ENCODE data around the gene RPRD1B.

RPRD1B gene

DNA sequence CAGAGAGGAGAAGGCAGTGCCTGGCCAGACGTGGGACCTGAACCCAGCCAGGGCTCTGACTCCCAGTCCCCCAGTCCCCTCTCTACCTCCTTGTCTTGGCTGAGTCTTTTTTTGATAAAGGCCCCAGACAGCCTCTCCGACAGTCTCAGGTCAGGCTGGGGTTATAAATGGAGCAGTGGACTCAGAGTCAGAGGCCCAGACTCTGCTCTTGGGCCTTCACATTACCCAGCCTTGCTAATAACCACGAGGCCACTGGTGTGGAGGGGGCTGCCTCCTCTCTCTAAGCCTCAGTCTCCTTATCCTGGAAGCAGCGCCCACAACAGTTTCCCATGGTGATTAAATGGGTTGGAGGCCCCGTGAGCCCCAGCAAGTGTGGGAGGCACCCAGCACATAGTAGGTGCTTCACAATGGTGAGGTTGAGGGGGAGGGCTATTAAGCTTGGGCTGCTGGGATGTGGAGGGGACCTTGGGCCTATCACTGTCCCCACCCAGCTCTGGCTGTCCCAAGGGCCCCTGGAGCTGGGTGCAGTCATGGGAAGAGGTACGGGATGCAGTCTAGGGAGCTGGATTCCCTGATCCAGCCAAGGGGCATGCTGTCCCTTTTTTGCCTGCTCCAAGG, 95.8 kb downstream of the RPRD1B start:
- no peak overlapping the region for H3K4me3 ChIP-seq (ENCODE audit: low read depth, low read length)
- DNase-seq (ENCODE audit: low read depth), result no peak
- no peak for TF ChIP-seq POLR2A (IDR thresholded peaks at IDR 0.05; ENCODE audit: extremely low read depth, insufficient read length)
- TF ChIP-seq, protein P1, sequence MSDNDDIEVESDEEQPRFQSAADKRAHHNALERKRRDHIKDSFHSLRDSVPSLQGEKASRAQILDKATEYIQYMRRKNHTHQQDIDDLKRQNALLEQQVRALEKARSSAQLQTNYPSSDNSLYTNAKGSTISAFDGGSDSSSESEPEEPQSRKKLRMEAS (IDR thresholded peaks at IDR 0.05; ENCODE audit: low read depth, low read length), result no peak
- TF ChIP-seq MYC (IDR thresholded peaks at IDR 0.05; ENCODE audit: low read depth, low read length), result no peak
- TF ChIP-seq, protein P2, sequence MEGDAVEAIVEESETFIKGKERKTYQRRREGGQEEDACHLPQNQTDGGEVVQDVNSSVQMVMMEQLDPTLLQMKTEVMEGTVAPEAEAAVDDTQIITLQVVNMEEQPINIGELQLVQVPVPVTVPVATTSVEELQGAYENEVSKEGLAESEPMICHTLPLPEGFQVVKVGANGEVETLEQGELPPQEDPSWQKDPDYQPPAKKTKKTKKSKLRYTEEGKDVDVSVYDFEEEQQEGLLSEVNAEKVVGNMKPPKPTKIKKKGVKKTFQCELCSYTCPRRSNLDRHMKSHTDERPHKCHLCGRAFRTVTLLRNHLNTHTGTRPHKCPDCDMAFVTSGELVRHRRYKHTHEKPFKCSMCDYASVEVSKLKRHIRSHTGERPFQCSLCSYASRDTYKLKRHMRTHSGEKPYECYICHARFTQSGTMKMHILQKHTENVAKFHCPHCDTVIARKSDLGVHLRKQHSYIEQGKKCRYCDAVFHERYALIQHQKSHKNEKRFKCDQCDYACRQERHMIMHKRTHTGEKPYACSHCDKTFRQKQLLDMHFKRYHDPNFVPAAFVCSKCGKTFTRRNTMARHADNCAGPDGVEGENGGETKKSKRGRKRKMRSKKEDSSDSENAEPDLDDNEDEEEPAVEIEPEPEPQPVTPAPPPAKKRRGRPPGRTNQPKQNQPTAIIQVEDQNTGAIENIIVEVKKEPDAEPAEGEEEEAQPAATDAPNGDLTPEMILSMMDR (IDR thresholded peaks at IDR 0.05; ENCODE audit: low read depth, low read length), result no peak

DNA sequence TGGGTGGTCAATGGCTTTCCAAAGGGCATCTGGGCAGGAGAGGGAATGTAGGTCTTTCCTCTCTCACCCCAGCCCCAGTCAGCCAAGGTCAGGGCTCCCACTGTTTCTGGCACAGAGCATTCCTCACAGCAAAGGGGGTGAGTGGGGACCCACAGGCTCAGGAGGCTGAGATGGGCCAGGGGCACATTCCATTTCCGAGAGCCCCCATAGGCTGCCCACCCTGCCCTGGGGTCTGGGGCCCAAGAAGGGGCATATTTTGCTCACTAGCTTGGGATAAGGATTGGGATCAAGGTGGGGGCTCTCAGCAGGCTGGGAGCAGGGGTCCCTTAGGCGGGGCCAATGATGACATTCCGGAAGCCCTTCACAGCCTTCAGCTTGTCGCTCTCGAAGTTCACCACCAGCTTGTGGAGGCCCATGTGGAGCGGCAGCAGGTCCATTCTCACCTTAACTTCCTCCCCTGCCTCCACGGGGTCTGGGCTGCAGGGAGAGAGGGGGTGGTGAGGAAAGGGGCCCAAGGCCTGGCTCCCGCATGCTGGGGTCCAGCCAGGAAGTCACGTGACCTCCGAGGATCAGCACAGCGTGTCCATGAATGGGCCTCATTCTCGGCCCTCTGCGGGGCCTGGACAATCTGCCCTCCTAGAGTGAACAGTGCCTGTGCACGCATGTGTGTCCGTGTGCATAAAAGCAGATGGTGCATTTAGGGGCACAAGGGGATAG, 96.5 kb downstream of the RPRD1B start:
- DNase-seq (ENCODE audit: low read depth), result no peak
- H3K4me3 ChIP-seq (ENCODE audit: low read depth, low read length), result no peak overlapping the region
- TF ChIP-seq, protein P2 (IDR thresholded peaks at IDR 0.05; ENCODE audit: low read depth, low read length), result no peak
- TF ChIP-seq MYC (IDR thresholded peaks at IDR 0.05; ENCODE audit: low read depth, low read length), result no peak
- TF ChIP-seq POLR2A (IDR thresholded peaks at IDR 0.05; ENCODE audit: extremely low read depth, insufficient read length), result no peak
- TF ChIP-seq, protein P1 (IDR thresholded peaks at IDR 0.05; ENCODE audit: low read depth, low read length), result no peak

DNA sequence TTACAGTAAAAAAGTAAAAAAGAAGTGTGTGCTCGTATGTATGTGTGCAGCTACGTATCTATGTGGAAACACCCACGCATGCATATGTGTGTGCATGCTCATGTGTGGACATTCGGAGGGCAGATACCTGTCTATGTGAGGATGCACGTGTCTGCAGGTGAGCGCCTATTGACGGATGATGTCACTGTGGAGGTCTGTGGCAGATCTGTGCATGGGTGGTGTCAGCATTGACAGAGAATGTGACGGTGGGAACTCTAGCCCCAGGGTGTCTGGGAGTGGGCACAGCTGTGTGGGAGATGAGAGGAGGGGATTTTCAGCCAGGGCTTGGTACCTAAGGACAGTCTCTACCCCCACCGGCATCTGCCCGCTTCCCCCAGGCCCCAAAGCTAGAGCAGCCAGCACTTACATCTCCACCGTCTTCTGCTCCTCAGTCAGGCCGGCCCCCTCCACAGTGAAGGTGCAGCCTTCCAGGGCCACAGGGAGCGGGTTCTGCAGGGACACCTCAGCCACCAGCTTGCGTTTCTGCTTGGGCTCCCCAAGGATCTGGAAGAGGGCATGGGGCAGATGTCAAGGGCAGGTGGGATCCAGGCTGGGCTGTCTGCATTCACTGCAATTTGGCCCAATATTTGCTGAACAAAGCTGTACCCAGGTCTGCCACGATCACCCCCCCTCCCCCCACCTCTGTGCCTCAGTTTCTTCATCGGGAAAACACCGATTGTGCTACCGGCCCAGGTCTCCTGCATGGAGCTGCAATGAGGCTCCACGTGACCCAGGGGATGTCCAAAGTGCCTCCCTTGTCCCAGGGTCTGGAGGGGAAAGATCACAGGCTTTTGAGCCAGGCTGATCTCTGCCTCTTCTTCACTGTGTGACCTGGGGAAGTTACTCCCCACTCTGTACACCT, 97.4 kb downstream of the RPRD1B start:
- TF ChIP-seq, protein P1 (IDR thresholded peaks at IDR 0.05; ENCODE audit: low read depth, low read length), result no peak
- no peak for TF ChIP-seq POLR2A (IDR thresholded peaks at IDR 0.05; ENCODE audit: extremely low read depth, insufficient read length)
- TF ChIP-seq MYC (IDR thresholded peaks at IDR 0.05; ENCODE audit: low read depth, low read length), result no peak
- TF ChIP-seq, protein P2 (IDR thresholded peaks at IDR 0.05; ENCODE audit: low read depth, low read length), result no peak
- H3K4me3 ChIP-seq (ENCODE audit: low read depth, low read length), result no peak overlapping the region
- DNase-seq (ENCODE audit: low read depth), result no peak

DNA sequence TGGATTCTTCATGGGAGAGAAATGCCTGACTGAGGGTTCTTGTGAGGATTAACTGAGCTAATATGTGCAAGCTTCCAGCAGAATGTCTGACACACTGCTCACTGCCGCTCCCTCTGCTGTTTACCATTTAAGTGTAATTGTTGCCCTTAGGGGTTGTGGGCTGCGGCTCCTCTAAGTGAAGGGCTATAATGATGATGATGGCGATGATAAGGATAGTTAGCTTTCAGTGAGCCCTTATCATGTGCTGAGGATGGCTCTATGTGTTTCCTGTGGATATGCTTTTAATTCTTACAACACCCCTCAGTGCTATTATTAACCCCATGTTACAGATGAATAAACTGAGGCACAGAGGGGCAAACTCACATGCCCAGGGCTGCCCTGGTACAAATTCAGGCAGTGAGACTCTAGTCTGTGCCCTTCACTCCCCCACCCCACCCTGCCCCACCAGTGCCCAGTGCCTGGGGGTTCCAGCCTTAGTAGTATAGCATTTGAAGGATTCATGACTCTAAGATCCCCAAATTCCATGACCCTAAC, 98.1 kb downstream of the RPRD1B start:
- no peak overlapping the region for H3K4me3 ChIP-seq (ENCODE audit: low read depth, low read length)
- TF ChIP-seq, protein P2 (IDR thresholded peaks at IDR 0.05; ENCODE audit: low read depth, low read length), result no peak
- TF ChIP-seq POLR2A (IDR thresholded peaks at IDR 0.05; ENCODE audit: extremely low read depth, insufficient read length) (no peak), MYC (IDR thresholded peaks at IDR 0.05; ENCODE audit: low read depth, low read length) (no peak)
- TF ChIP-seq, protein P1 (IDR thresholded peaks at IDR 0.05; ENCODE audit: low read depth, low read length), result no peak
- DNase-seq (ENCODE audit: low read depth), result peak; percentile 24

DNA sequence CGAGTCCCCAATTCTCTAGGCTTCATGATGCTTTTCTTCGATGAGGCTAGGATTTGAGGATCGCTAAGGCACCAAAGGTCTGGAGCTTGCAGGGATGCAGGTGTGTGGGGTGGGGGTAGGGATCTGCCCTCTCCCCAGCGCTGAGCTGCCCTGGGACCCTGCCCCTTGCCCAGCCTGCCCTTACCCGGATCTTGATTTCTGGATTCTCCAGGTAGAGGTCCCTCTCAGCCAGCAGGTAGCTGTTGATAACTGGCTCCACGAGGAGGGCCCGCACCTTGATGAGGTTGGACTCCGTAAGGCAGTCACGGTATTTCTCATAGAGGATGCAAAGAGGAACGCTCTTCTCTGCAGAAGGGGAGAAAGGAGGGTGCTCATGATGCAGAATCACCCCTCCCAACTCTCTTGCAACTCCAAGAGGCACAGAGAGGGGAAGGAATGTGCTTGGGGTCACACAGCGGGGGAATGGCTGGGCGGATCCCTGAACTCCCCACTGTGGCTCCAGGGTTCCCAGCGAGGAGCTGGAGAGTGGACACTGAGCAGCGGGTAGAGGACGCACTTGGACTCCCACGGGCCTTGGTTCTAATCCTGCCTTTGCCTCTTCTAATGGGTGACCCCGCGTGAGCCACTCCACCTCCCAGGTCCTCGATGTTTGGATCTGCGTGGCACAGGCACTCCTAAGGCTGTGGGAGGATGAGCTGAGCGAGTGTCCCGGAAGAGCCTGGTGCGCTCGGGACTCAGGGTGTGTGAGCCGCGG, 98.8 kb downstream of the RPRD1B start:
- TF ChIP-seq, protein P2 (IDR thresholded peaks at IDR 0.05; ENCODE audit: low read depth, low read length), result no peak
- TF ChIP-seq POLR2A (IDR thresholded peaks at IDR 0.05; ENCODE audit: extremely low read depth, insufficient read length) (no peak), MYC (IDR thresholded peaks at IDR 0.05; ENCODE audit: low read depth, low read length) (no peak)
- TF ChIP-seq, protein P1 (IDR thresholded peaks at IDR 0.05; ENCODE audit: low read depth, low read length), result no peak
- no peak overlapping the region for H3K4me3 ChIP-seq (ENCODE audit: low read depth, low read length)
- DNase-seq (ENCODE audit: low read depth), result no peak
